SHP77 treated with DMSO at 0.1 percent for 48 hours (cell line): ENCODE data around the gene PRKAR1B.

ENCODE experiments used
- DNase-seq: peaks from one replicate; lab custom pipeline; 2025; lab: John Stamatoyannopoulos, UW

PRKAR1B gene

DNA sequence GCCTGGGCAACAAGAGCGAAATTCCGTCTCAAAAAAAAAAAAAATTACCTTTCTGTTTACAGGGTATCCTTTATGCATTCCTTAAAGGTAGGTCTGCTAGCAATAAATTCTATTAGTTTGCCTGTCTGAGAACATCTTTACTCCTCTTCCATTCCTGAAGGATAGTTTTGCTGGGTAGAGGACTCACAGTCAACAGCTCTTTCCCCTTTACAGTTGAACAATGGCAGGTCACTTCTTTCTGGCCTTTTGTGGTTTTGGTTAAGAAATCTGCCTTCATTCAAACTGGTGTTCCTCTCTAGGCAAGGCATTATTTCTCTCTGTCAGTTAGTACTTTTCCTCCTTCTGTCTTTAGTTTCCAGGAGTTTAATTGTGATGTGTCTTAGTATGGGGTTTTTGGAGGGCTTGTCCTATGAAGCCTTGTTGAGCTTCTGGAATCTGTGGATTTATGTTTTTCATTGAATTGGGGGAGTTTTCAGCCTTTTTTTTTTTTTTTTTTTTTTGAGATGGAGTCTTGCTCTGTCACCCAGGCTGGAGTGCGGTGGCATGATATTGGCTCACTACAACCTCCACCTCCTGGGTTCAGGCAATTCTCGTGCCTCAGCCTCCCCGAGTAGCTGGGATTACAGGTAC lies 5.3 kb downstream of the PRKAR1B start:
- no peak for DNase-seq

DNA sequence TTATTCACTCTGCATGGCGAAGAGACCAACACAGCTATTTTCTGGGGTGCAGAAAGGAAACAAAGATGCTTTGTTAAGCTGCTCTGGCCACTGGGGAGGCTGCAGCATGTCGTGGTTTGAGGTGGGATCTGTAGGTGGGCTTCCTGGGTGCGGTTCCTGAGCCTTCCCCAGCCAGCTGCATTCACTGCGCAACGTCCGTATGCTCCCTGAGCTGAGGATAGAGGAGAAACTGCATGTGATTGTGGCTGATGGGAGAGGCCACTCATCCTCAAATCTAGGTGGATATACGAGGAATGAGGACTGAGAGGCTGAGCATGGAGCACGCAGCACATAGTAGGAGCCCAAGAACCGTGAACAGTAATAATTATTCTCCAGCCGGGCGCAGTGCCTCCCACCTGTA lies 10.4 kb downstream of the PRKAR1B start:
- DNase-seq, result no peak

DNA sequence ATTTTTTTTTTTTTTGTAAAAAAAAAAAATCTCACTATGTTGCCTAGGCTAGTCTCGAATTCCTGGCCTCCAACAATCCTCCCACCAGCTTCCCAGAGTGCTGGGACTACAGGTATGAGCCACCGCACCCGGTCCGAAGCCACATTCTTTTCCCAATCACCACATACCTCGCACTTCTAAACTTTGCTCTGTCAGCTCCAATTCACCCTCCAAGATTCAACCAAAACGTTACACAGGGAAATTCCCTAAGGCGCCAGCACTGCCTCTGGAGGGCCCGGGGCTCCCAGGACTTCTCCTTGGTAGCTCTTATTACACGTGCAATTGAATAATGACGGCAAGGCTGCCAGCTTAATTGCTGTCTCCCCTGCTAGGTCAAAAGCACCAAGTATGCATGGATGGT lies 10.9 kb downstream of the PRKAR1B start:
- no peak for DNase-seq

DNA sequence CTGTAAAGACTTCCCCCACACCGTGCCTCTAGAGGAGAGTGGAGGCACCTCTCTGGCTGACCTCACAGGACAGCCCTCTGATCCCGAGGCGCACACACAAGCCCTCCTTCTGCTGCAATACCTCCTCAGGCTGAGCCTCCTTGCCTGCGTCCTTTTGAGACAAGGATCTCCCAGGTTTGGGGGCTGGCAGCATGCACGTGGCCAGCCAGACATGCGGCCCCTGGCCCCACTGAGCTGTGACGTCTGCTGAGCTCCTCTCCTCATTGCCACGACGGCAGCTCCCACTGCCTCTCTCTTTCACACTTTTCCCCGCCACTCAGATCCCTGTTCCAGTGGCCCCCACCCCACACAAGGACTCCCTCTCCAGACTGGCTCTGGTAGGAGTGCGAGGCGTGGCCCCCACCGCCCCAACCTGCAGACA lies 12.8 kb downstream of the PRKAR1B start:
- no peak for DNase-seq

DNA sequence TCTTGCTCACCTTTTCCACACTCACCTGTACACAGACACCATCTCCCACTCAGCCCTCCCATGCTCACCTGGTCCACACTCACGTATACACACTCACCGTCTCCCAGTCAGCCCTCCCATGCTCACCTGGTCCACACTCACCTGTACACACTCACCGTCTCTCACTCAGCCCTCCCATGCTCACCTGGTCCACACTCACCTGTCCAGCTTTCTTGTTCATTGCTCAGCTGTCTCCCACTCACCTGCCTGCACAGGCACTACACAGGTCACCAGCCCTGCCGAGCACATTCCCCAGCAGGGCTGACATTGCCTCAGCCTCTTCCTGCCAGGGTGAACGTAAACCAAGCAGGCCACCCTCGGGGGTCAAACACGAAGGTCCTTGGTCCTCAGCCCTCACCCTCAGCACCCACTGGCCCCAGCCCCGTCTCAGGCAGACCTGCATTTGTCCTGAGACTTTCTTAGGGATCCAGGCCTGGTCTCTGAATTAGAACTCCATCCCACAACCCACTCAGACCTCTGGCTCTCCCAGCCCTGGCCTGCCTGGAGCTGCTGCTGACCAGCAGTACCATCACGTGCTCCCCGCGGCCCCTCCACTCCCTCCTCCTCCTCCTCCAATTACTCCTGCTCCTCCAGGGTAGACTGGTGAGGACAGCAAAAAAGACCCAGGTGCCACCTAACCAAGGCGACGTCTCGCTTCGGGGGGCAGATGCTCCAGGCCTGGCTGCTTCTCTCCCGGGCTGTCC lies 13.4 kb downstream of the PRKAR1B start:
- no peak for DNase-seq

- DNase-seq, result no peak
Observed at GRCh38 chr7:713139-713457, 14.0 kb downstream of the PRKAR1B start.

GRCh38 chr7:712381-713138 lies 14.5 kb downstream of the PRKAR1B start:
- no peak for DNase-seq

GRCh38 chr7:711922-712380 lies 15.1 kb downstream of the PRKAR1B start:
- DNase-seq, result no peak

- no peak for DNase-seq
Observed at GRCh38 chr7:711093-711921, 15.8 kb downstream of the PRKAR1B start.

DNA sequence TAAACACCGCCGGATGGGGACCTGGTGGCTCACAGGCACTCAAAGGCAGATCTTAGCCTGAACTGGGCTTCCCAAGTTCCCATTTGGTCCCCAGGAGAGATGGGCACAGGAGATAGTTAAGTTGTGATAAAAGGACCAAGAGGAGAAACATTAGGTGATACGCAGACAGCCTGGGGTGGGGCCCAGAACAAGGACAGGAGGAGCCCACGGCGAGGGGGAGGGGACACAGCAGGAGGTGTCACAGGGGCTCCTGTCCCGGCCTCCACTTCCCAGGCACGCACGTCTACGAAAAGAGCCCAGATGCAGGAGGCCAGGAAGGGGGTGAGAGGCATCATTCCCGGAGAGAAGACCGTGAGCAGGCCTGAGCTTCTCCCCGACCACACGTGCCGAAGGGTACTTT lies 16.9 kb downstream of the PRKAR1B start:
- DNase-seq, result no peak

DNA sequence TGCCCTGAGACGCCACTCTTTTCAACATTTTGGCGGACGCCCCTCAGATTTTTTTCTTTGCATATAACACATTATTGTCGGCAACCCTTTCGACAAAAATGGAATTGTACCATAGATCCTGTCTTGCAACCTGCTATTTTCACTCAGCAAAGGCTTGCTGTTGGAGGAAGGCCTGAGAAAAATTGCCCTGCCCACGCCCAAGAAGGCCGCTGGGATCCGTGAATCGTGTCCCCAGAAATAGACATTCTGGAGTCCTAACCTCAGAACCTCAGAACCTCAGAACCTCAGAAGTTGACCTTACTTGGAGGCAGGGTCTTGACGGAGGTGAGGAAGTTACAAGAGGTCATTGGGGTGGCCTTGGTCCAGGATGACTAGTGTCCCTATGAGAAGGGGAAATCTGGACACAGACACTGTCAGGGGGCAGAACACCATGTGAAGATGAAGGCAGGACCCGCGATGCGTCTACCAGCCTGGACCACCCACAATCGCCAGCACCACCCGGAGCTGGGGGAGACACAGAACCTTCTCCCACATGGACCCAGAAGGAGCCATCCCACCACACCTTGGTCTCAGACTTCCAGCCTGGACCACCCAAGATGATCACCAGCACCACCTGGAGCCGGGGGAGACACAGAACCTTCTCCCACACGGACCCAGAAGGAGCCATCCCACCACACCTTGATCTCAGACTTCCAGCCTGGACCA lies 19.6 kb downstream of the PRKAR1B start:
- no peak for DNase-seq

DNA sequence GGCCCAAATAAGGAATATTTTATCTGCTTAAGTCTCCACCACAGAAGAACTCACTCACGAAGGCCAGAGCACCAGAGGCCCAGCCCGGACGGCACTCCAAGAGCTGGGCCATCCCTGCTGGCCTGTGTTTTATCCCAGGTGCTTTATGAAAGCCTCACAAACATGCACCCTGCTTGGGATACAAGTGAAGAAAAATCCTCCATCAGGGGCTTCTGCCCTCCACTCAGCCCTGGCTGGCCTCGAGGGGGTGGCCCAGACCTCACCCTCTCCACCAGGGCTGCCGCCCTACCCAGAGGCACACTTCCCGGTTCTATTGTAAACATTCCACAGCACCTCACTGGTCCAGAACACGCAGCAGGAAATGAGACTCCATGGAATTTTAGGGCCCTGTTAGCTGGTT lies 20.4 kb downstream of the PRKAR1B start:
- DNase-seq, result no peak

- no peak for DNase-seq
Observed at GRCh38 chr7:703049-703448, 24.0 kb downstream of the PRKAR1B start.

GRCh38 chr7:701086-701671 lies 25.9 kb downstream of the PRKAR1B start:
- no peak for DNase-seq

DNA sequence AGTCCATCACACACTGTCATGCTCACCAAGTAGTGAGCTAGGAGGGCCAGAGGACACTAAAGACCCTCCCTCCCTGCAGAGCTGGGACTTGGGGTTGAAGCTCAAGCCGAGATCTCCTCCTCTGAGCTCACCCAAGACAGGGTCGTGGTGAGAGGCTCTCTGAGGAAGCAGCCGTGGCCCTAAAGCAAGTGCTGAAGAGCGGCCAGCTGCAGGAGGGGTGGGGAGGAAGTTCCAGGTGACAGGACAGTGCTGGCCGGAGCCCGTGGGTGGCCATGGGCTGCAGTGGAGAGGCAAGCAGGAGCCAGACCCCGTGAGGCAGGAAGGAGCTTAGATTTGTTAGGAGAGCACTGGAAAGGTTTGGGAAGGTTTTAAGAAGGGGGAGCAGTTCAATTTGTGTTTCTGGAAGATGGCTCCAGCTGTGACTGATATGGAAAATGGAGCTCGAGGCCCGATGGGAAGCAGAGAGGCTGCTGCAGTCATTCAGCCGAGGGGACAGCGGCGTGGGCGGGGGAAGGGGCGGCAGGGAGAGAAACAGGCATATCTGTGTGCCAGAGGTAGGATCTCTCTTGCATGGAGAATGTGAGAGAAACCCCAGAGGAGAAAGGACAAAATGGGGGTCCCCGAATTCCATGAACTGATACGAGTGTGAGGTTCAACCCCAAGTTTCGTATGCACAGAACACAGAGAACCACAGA lies 27.5 kb downstream of the PRKAR1B start:
- no peak for DNase-seq

GRCh38 chr7:698515-699475 lies 28.3 kb downstream of the PRKAR1B start:
- DNase-seq, result no peak

- DNase-seq, result no peak
Observed at GRCh38 chr7:696812-697551, 30.1 kb downstream of the PRKAR1B start.

DNA sequence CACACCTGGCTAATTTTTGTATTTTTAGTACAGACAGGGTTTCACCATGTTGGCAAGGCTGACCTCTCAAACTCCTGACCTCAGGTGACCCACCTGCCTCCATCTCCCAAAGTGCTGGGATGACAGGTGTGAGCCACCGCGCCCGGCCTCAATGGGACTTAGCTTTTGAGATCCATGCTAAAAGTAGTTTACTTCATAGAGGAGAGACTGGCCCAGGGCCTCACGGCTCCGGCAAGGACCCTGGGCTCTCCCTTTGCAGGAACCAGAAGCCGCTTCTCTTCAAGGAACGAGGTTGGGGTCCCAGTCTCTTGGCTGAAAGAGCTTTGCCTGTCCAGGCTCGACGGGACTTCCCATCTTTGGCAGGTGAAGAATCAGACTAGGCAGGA lies 30.7 kb downstream of the PRKAR1B start:
- no peak for DNase-seq

DNA sequence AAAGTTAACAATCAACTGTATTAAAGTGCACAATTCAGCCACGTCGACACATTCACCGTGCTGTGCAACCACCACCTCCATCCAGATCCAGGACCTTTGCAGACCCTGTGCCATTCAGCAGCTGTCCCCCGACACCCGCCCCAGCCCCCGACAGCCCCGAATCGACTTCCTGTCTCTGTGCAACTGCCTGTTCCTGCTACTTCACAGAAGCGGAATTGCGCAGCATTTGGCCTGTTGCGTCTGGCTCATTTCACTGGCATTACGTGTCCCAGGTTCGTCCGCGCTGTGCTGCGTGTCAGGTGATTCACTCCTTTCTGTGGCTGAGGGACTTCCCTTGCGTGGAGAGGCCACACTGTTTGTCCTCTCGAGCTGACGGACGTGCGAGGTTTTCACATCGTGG lies 33.8 kb downstream of the PRKAR1B start:
- no peak for DNase-seq
